ENCODE data around the gene RAP1A.
"Not testable (repeated sequence)": the region's sequence is repeated elsewhere in the genome, so short reads cannot be mapped to it uniquely, and the experiment has no call there.

RAP1A gene

GRCh38 chr1:111605576-111605975 lies 14.0 kb upstream of the RAP1A start:
- H3K27ac Mint-ChIP-seq = peak overlapping the region; percentile 97
- H3K27me3 Mint-ChIP-seq (ENCODE audit: low read depth) = no peaks in the 10 kb centered on the region
- no peak overlapping the region for H3K4me3 Mint-ChIP-seq
- H3K36me3 Mint-ChIP-seq (ENCODE audit: low read depth) = peaks cover 12% of the 10 kb centered on the region
- no peaks in the 10 kb centered on the region for H3K9me3 Mint-ChIP-seq
- peaks cover 56% of the 10 kb centered on the region for H3K4me1 Mint-ChIP-seq (ENCODE audit: low read depth)

GRCh38 chr1:111606457-111607215 lies 13.0 kb upstream of the RAP1A start:
- H3K4me3 Mint-ChIP-seq; H3K9me3 Mint-ChIP-seq; H3K27me3 Mint-ChIP-seq (ENCODE audit: low read depth): not testable (repeated sequence)
- peak overlapping the region; percentile 50 for H3K27ac Mint-ChIP-seq
- H3K36me3 Mint-ChIP-seq (ENCODE audit: low read depth) = peaks cover 10% of the 10 kb centered on the region
- peaks cover 46% of the 10 kb centered on the region for H3K4me1 Mint-ChIP-seq (ENCODE audit: low read depth)

GRCh38 chr1:111608528-111608927 lies 11.1 kb upstream of the RAP1A start:
- not testable (repeated sequence) for H3K27me3 Mint-ChIP-seq (ENCODE audit: low read depth); H3K36me3 Mint-ChIP-seq (ENCODE audit: low read depth); H3K27ac Mint-ChIP-seq; H3K4me3 Mint-ChIP-seq; H3K9me3 Mint-ChIP-seq
- peaks cover 31% of the 10 kb centered on the region for H3K4me1 Mint-ChIP-seq (ENCODE audit: low read depth)

- Mint-ChIP-seq H3K4me1 (ENCODE audit: low read depth) (peaks cover 29% of the 10 kb centered on the region), H3K27ac (no peak overlapping the region)
These were observed 7.6 kb upstream of the RAP1A start for GRCh38 chr1:111611986-111612385.

GRCh38 chr1:111615870-111616715 lies 3.5 kb upstream of the RAP1A start:
- peaks cover 20% of the 10 kb centered on the region for H3K36me3 Mint-ChIP-seq (ENCODE audit: low read depth)
- H3K9me3 Mint-ChIP-seq = no peaks in the 10 kb centered on the region
- H3K4me3 Mint-ChIP-seq = peak overlapping the region; percentile 83
- H3K27me3 Mint-ChIP-seq (ENCODE audit: low read depth) = no peaks in the 10 kb centered on the region
- H3K27ac Mint-ChIP-seq = peak overlapping the region; percentile 99
- peaks cover 42% of the 10 kb centered on the region for H3K4me1 Mint-ChIP-seq (ENCODE audit: low read depth)

More at GRCh38 chr1:111611986-111612385, 7.6 kb upstream of the RAP1A start:
- Mint-ChIP-seq H3K9me3 (no peaks in the 10 kb centered on the region), H3K4me3 (no peak overlapping the region), H3K27me3 (ENCODE audit: low read depth) (no peaks in the 10 kb centered on the region), H3K36me3 (ENCODE audit: low read depth) (peaks cover 10% of the 10 kb centered on the region)

- H3K27ac Mint-ChIP-seq = peak overlapping the region; percentile 76
- peaks cover 37% of the 10 kb centered on the region for H3K36me3 Mint-ChIP-seq (ENCODE audit: low read depth)
- no peaks in the 10 kb centered on the region for H3K9me3 Mint-ChIP-seq
- no peaks in the 10 kb centered on the region for H3K27me3 Mint-ChIP-seq (ENCODE audit: low read depth)
- H3K4me3 Mint-ChIP-seq = peak overlapping the region; percentile 67
- H3K4me1 Mint-ChIP-seq (ENCODE audit: low read depth) = peaks cover 62% of the 10 kb centered on the region
These were observed 1.5 kb upstream of the RAP1A start for GRCh38 chr1:111618081-111618480.

- no peaks in the 10 kb centered on the region for H3K27me3 Mint-ChIP-seq (ENCODE audit: low read depth)
- H3K36me3 Mint-ChIP-seq (ENCODE audit: low read depth) = peaks cover 43% of the 10 kb centered on the region
- H3K4me3 Mint-ChIP-seq = peak overlapping the region; percentile 89
- H3K4me1 Mint-ChIP-seq (ENCODE audit: low read depth) = peaks cover 68% of the 10 kb centered on the region
- H3K27ac Mint-ChIP-seq = peak overlapping the region; percentile 88
- H3K9me3 Mint-ChIP-seq = no peaks in the 10 kb centered on the region
These were observed 491 bp upstream of the RAP1A start for GRCh38 chr1:111618961-111619634.

GRCh38 chr1:111620441-111620971 lies 917 bp downstream of the RAP1A start:
- H3K9me3 Mint-ChIP-seq = no peaks in the 10 kb centered on the region
- peak overlapping the region; percentile 94 for H3K27ac Mint-ChIP-seq
- peaks cover 40% of the 10 kb centered on the region for H3K36me3 Mint-ChIP-seq (ENCODE audit: low read depth)
- peaks cover 63% of the 10 kb centered on the region for H3K4me1 Mint-ChIP-seq (ENCODE audit: low read depth)
- no peaks in the 10 kb centered on the region for H3K27me3 Mint-ChIP-seq (ENCODE audit: low read depth)
- H3K4me3 Mint-ChIP-seq = peak overlapping the region; percentile 100

- no peaks in the 10 kb centered on the region for H3K9me3 Mint-ChIP-seq
- no peaks in the 10 kb centered on the region for H3K27me3 Mint-ChIP-seq (ENCODE audit: low read depth)
- H3K36me3 Mint-ChIP-seq (ENCODE audit: low read depth) = peaks cover 42% of the 10 kb centered on the region
- peaks cover 64% of the 10 kb centered on the region for H3K4me1 Mint-ChIP-seq (ENCODE audit: low read depth)
- peak overlapping the region; percentile 94 for H3K27ac Mint-ChIP-seq
- H3K4me3 Mint-ChIP-seq = peak overlapping the region; percentile 100
These were observed 1.5 kb downstream of the RAP1A start for GRCh38 chr1:111621050-111621449.

- Mint-ChIP-seq H3K36me3 (ENCODE audit: low read depth) (peaks cover 39% of the 10 kb centered on the region), H3K9me3 (no peaks in the 10 kb centered on the region), H3K27ac (peak overlapping the region; percentile 94), H3K4me1 (ENCODE audit: low read depth) (peaks cover 59% of the 10 kb centered on the region), H3K4me3 (peak overlapping the region; percentile 100), H3K27me3 (ENCODE audit: low read depth) (no peaks in the 10 kb centered on the region)
These were observed 2.6 kb downstream of the RAP1A start for GRCh38 chr1:111622166-111622565.

GRCh38 chr1:111624382-111624781 lies 4.8 kb downstream of the RAP1A start:
- Mint-ChIP-seq H3K27me3 (ENCODE audit: low read depth) (no peaks in the 10 kb centered on the region), H3K9me3 (no peaks in the 10 kb centered on the region), H3K4me3 (peak overlapping the region; percentile 16), H3K36me3 (ENCODE audit: low read depth) (peaks cover 39% of the 10 kb centered on the region), H3K27ac (no peak overlapping the region), H3K4me1 (ENCODE audit: low read depth) (peaks cover 62% of the 10 kb centered on the region)

- Mint-ChIP-seq H3K27ac (peak overlapping the region; percentile 8), H3K4me3 (peak overlapping the region; percentile 6), H3K9me3 (no peaks in the 10 kb centered on the region), H3K4me1 (ENCODE audit: low read depth) (peaks cover 67% of the 10 kb centered on the region), H3K27me3 (ENCODE audit: low read depth) (no peaks in the 10 kb centered on the region), H3K36me3 (ENCODE audit: low read depth) (peaks cover 40% of the 10 kb centered on the region)
These were observed 5.7 kb downstream of the RAP1A start for GRCh38 chr1:111625276-111625675.

- Mint-ChIP-seq H3K27ac (peak overlapping the region; percentile 32), H3K9me3 (no peaks in the 10 kb centered on the region), H3K36me3 (ENCODE audit: low read depth) (peaks cover 26% of the 10 kb centered on the region), H3K27me3 (ENCODE audit: low read depth) (no peaks in the 10 kb centered on the region), H3K4me3 (peak overlapping the region; percentile 45), H3K4me1 (ENCODE audit: low read depth) (peaks cover 67% of the 10 kb centered on the region)
These were observed 8.6 kb downstream of the RAP1A start for GRCh38 chr1:111628153-111628552.

- Mint-ChIP-seq H3K9me3 (no peaks in the 10 kb centered on the region), H3K36me3 (ENCODE audit: low read depth) (peaks cover 22% of the 10 kb centered on the region), H3K27ac (peak overlapping the region; percentile 50), H3K4me1 (ENCODE audit: low read depth) (peaks cover 67% of the 10 kb centered on the region), H3K4me3 (peak overlapping the region; percentile 22), H3K27me3 (ENCODE audit: low read depth) (no peaks in the 10 kb centered on the region)
These were observed 9.8 kb downstream of the RAP1A start for GRCh38 chr1:111629190-111629954.
